HCT116 (cell line): Measurements from ENCODE around the gene SLC6A17. TPM values are rescaled to one million over a fixed set of nuclear protein-coding genes. Genes with fewer than 3 reads are reported as not detected.

Experiments
- ATAC-seq: fragments of 200-7000 bp; cut with Tn5 transposase; 2 replicates; pipeline ENCODE4 v1.9.1; 2020; ENCODE audit warnings: mild to moderate bottlenecking, moderate library complexity
- BruUV-seq: library from RNA; stranded (reverse); fragments of 400-500 nt; replicated peaks from 2 replicates; lab custom pipeline; 2021; lab: Mats Ljungman, UMichigan
- CTCF ChIA-PET: fragments of 300-600 bp; sonication (Branson Sonifier 250); formaldehyde crosslinking; loops from one replicate; lab custom pipeline; 2021; ENCODE audit warnings: antibody characterized with exemption; lab: Charles Lee
- POLR2A ChIA-PET: fragments of 300-600, 350-600 bp; sonication (Branson Sonifier 250); formaldehyde crosslinking; loops from one replicate; lab custom pipeline; 2021; ENCODE audit warnings: antibody characterized with exemption; lab: Charles Lee
- RAD21 ChIA-PET, 2 experiments: fragments of 300-600 bp; sonication (Branson Sonifier 250); formaldehyde crosslinking; loops; one replicate each; lab custom pipeline; 2023; ENCODE audit warnings: low total read pairs in 2 of 2; ENCODE audit not compliant: uncharacterized antibody in 2 of 2, unreplicated experiment in 2 of 2, low non-redundant PET in 1 of 2; lab: Charles Lee
- DNase-seq: peaks from one replicate; pipeline ENCODE4 v3.0.0-alpha.2; 2010; ENCODE audit warnings: low read depth, low spot score
- H2AFZ ChIP-seq: fragments of 200-600 bp; shearing (Covaris generic), sonication (generic); 2 replicates; pipeline ENCODE4 v1.6.1; 2017; ENCODE audit warnings: low read depth, mixed run types, mixed read lengths, antibody characterized with exemption, low read length; ENCODE audit not compliant: poor library complexity, severe bottlenecking
- H3K27ac ChIP-seq: 2 replicates; pipeline ENCODE4 v1.5.1; 2012; ENCODE audit warnings: low read depth, low read length
- H3K27me3 ChIP-seq: fragments of 200-600 bp; sonication (generic); 2 replicates; pipeline ENCODE4 v1.6.1; 2016; ENCODE audit warnings: mixed run types, low read length, mixed read lengths; ENCODE audit not compliant: insufficient read depth
- H3K36me3 ChIP-seq, 2 experiments: fragments of 200-500 bp in 1 of 2; fragments of 200-600 bp in 1 of 2; sonication (Bioruptor generic) in 1 of 2; sonication (generic) in 1 of 2; 2 replicates each; pipeline versions ENCODE4 v1.5.1 to v1.6.1; 2014 to 2016; ENCODE audit warnings: low read length in 2 of 2, inconsistent platforms in 1 of 2, mixed read lengths in 1 of 2, mixed run types in 1 of 2; ENCODE audit not compliant: insufficient read depth in 2 of 2, control insufficient read depth in 1 of 2
- H3K4me1 ChIP-seq, 2 experiments: fragments of 200-600 bp in 1 of 2; sonication (generic) in 1 of 2; 2 replicates each; pipeline versions ENCODE4 v1.5.1 to v1.6.1; 2012 to 2017; ENCODE audit warnings: low read length in 2 of 2, inconsistent platforms in 1 of 2, mild to moderate bottlenecking in 1 of 2, mixed read lengths in 1 of 2, mixed run types in 1 of 2, moderate library complexity in 1 of 2; ENCODE audit not compliant: insufficient read depth in 2 of 2, control insufficient read depth in 1 of 2
- H3K4me2 ChIP-seq: fragments of 200-600 bp; sonication (generic); 2 replicates; pipeline ENCODE4 v1.6.1; 2017; ENCODE audit warnings: mixed run types, low read length, mixed read lengths
- H3K4me3 ChIP-seq, 2 experiments: fragments of 200-600 bp in 1 of 2; sonication (generic) in 1 of 2; replicated peaks in 1 of 2; 2 replicates each; pipeline ENCODE4 v1.5.1; 2011 to 2016; ENCODE audit warnings: low read length in 2 of 2, control low read depth in 1 of 2, low read depth in 1 of 2, mild to moderate bottlenecking in 1 of 2, mixed read lengths in 1 of 2, mixed run types in 1 of 2
- H3K79me2 ChIP-seq: fragments of 200-600 bp; sonication (generic); 2 replicates; pipeline ENCODE4 v1.6.1; 2017; ENCODE audit warnings: mild to moderate bottlenecking, mixed run types, low read length, moderate library complexity, mixed read lengths; ENCODE audit not compliant: insufficient read depth
- H3K9ac ChIP-seq: fragments of 200-600 bp; sonication (generic); 2 replicates; pipeline ENCODE4 v1.6.1; 2016; ENCODE audit warnings: low read length, mixed read lengths
- H3K9me2 ChIP-seq: fragments of 200-600 bp; sonication (generic), shearing (Covaris generic); 2 replicates; pipeline ENCODE4 v1.6.1; 2017; ENCODE audit warnings: mixed run types, mild to moderate bottlenecking, moderate library complexity; ENCODE audit not compliant: insufficient read depth
- H3K9me3 ChIP-seq, 2 experiments: fragments of 200-500 bp in 1 of 2; fragments of 200-600 bp in 1 of 2; sonication (Bioruptor generic) in 1 of 2; sonication (generic) in 1 of 2; 2 replicates each; pipeline ENCODE4 v1.6.1; 2014 to 2017; ENCODE audit warnings: low read length in 2 of 2, mixed read lengths in 2 of 2, inconsistent platforms in 1 of 2, low read depth in 1 of 2, mild to moderate bottlenecking in 1 of 2, mixed run types in 1 of 2, moderate library complexity in 1 of 2; ENCODE audit not compliant: control insufficient read depth in 1 of 2, insufficient read depth in 1 of 2
- H4K20me1 ChIP-seq: fragments of 200-600 bp; sonication (generic), shearing (Covaris generic); 2 replicates; pipeline ENCODE4 v1.6.1; 2017; ENCODE audit warnings: mixed run types, mild to moderate bottlenecking, moderate library complexity; ENCODE audit not compliant: insufficient read depth
- EGR1 ChIP-seq: IDR thresholded peaks from 2 replicates; pipeline ENCODE4 v1.6.1; 2012; ENCODE audit warnings: low read depth
- EZH2 ChIP-seq: fragments of 200-600 bp; sonication (generic); IDR thresholded peaks from 2 replicates; pipeline ENCODE4 v1.6.1; 2017; ENCODE audit warnings: antibody characterized with exemption, mixed run types
- FOSL1 ChIP-seq: IDR thresholded peaks from 2 replicates; pipeline ENCODE4 v1.6.1; 2012; ENCODE audit warnings: low read depth
- JUND ChIP-seq: IDR thresholded peaks from 2 replicates; pipeline ENCODE4 v1.6.1; 2012
- POLR2A ChIP-seq: IDR thresholded peaks from 2 replicates; pipeline ENCODE4 v1.7.0; 2011; ENCODE audit warnings: borderline replicate concordance; ENCODE audit not compliant: insufficient read depth, insufficient read length; ENCODE audit errors: extremely low read depth
- POLR2AphosphoS5 ChIP-seq: IDR thresholded peaks from 2 replicates; pipeline ENCODE4 v1.6.1; 2011; ENCODE audit warnings: mild to moderate bottlenecking, low read depth, low read length, moderate library complexity
- YY1 ChIP-seq: IDR thresholded peaks from 2 replicates; pipeline ENCODE4 v1.6.1; 2011; ENCODE audit warnings: low read length, low read depth, moderate library complexity, mild to moderate bottlenecking; ENCODE audit not compliant: insufficient replicate concordance; ENCODE audit errors: extremely low read depth
- ZNF274 ChIP-seq: fragments of 200-500 bp; sonication (Bioruptor generic); IDR thresholded peaks from 2 replicates; pipeline ENCODE4 v1.6.1; 2014; ENCODE audit warnings: mild to moderate bottlenecking, low read depth, low read length, inconsistent platforms
- intact Hi-C: fragments of 100-400 bp; cut with micrococcal nuclease; formaldehyde crosslinking; loops from 2 replicates; pipeline ENCODE4 v1.10.0; 2022
- total RNA-seq: library from RNA; stranded (reverse); gene quantifications from one replicate; pipeline ENCODE4 v1.2.1, GENCODE V29; 2021; ENCODE audit not compliant: unreplicated experiment
- TF ChIP-seq, protein P1 (sequence below): IDR thresholded peaks from 2 replicates; pipeline ENCODE4 v1.6.1; 2011; ENCODE audit warnings: mild to moderate bottlenecking, low read length, moderate library complexity; ENCODE audit not compliant: insufficient replicate concordance; ENCODE audit errors: extremely low read depth
- TF ChIP-seq, protein P2 (sequence below), 3 experiments: fragments of 200-600 bp in 1 of 3; sonication (generic) in 1 of 3; IDR thresholded peaks in 2 of 3; conservative IDR thresholded peaks in 1 of 3; 2 replicates each; pipeline ENCODE4 v1.5.1; 2012 to 2017; ENCODE audit warnings: low read depth in 2 of 3, low read length in 2 of 3, antibody characterized with exemption in 1 of 3, borderline replicate concordance in 1 of 3, control low read depth in 1 of 3, mild to moderate bottlenecking in 1 of 3, mixed read lengths in 1 of 3, mixed run types in 1 of 3, moderate library complexity in 1 of 3; ENCODE audit not compliant: insufficient read depth in 1 of 3
- TF ChIP-seq, protein P3 (sequence below): IDR thresholded peaks from 2 replicates; pipeline ENCODE4 v1.6.1; 2012

The SLC6A17 gene
- total RNA-seq, 1 experiment from 2014 or later: 10.5 TPM

DNA sequence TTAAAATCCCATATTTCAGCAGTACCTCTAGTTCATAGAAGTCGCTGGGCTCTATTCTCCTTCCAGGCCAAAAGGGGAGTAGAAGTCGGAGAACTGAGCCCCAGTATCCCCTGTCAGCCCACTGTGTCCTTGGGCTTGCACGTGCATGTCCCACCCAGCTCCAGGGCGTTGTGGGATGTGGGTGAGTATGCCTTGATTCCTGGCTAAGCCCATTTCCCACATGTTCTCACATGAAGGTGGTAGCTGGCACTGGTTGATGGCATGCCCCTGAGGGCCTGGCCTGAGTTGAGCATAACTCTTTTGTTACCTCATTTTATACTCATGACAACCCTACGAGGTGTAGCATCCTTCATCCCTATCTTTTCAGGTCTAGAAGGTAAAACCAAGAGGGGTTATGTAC lies 8.0 kb downstream of the SLC6A17 start:
- 0 out of 2 replicates have a peak, but pooled peaks cover 7% of the 10 kb centered on the region for H3K79me2 ChIP-seq
- no peaks in the 10 kb centered on the region for H3K9me3 ChIP-seq
- no peak overlapping the region for H3K27ac ChIP-seq
- H3K4me2 ChIP-seq: no peak overlapping the region
- no peak overlapping the region for H3K9ac ChIP-seq
- ChIA-PET POLR2A (no interaction called here), CTCF (no interaction called here), RAD21 (no interaction called here)
- H3K4me1 ChIP-seq: peaks cover 0 to 1% of the 10 kb centered on the region in 2 experiments; a peak in 2 of 4 replicates
- H3K4me3 ChIP-seq: no peak overlapping the region
- H3K9me2 ChIP-seq: no peaks in the 10 kb centered on the region
- H3K27me3 ChIP-seq: no peaks in the 10 kb centered on the region
- no peak for TF ChIP-seq POLR2A
- H2AFZ ChIP-seq: no peak overlapping the region
- H3K36me3 ChIP-seq: no peaks in the 10 kb centered on the region
- ATAC-seq: no peak
- DNase-seq: no peak
- intact Hi-C loops: no loop called here
- no TSS peak for BruUV-seq
- H4K20me1 ChIP-seq: no peaks in the 10 kb centered on the region

DNA sequence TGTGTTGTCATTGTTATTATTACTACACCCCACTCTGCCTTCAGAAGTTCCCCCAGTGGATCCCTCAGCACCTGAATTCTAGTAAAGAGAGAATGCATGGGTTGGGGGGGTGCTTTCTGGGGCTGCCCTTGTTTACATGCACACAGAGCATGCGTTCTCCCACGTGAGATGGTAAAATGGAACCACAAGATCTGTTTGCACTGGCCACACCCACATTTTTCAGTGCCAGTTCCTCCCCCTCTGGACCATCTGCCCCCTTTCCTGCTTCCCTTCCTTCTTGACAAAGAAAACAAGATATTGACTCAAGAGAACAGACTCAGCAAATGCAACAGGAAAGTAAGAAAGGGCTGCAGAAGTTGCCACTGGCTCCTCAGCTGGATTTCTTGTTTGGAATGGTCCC lies 8.9 kb downstream of the SLC6A17 start:
- no peak overlapping the region for H3K9ac ChIP-seq
- no TSS peak for BruUV-seq
- TF ChIP-seq FOSL1 (no peak), JUND (no peak), POLR2AphosphoS5 (no peak), EZH2 (no peak), YY1 (no peak), ZNF274 (no peak), EGR1 (no peak)
- TF ChIP-seq, protein P1, sequence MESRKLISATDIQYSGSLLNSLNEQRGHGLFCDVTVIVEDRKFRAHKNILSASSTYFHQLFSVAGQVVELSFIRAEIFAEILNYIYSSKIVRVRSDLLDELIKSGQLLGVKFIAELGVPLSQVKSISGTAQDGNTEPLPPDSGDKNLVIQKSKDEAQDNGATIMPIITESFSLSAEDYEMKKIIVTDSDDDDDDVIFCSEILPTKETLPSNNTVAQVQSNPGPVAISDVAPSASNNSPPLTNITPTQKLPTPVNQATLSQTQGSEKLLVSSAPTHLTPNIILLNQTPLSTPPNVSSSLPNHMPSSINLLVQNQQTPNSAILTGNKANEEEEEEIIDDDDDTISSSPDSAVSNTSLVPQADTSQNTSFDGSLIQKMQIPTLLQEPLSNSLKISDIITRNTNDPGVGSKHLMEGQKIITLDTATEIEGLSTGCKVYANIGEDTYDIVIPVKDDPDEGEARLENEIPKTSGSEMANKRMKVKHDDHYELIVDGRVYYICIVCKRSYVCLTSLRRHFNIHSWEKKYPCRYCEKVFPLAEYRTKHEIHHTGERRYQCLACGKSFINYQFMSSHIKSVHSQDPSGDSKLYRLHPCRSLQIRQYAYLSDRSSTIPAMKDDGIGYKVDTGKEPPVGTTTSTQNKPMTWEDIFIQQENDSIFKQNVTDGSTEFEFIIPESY: no peak
- TF ChIP-seq, protein P2, sequence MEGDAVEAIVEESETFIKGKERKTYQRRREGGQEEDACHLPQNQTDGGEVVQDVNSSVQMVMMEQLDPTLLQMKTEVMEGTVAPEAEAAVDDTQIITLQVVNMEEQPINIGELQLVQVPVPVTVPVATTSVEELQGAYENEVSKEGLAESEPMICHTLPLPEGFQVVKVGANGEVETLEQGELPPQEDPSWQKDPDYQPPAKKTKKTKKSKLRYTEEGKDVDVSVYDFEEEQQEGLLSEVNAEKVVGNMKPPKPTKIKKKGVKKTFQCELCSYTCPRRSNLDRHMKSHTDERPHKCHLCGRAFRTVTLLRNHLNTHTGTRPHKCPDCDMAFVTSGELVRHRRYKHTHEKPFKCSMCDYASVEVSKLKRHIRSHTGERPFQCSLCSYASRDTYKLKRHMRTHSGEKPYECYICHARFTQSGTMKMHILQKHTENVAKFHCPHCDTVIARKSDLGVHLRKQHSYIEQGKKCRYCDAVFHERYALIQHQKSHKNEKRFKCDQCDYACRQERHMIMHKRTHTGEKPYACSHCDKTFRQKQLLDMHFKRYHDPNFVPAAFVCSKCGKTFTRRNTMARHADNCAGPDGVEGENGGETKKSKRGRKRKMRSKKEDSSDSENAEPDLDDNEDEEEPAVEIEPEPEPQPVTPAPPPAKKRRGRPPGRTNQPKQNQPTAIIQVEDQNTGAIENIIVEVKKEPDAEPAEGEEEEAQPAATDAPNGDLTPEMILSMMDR (IDR thresholded peaks at IDR 0.05 in 2 of 3, conservative IDR thresholded peaks at IDR 0.05 in 1 of 3; ENCODE audit: borderline replicate concordance in 1 of 3, insufficient read depth in 1 of 3, low read depth in 2 of 3, low read length in 2 of 3): no peak
- TF ChIP-seq, protein P3, sequence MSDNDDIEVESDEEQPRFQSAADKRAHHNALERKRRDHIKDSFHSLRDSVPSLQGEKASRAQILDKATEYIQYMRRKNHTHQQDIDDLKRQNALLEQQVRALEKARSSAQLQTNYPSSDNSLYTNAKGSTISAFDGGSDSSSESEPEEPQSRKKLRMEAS: no peak
- TF ChIP-seq, all 23 proteins: peak for 0
- no peak overlapping the region for H3K27ac ChIP-seq
- DNase-seq (no peak), ATAC-seq (no peak)
- RAD21 ChIA-PET: no interaction called here
- POLR2A ChIA-PET: no interaction called here
- intact Hi-C loops: no loop called here
- H3K9me3 ChIP-seq: no peaks in the 10 kb centered on the region
- CTCF ChIA-PET: no interaction called here
- no peaks in the 10 kb centered on the region for H3K9me2 ChIP-seq
- peaks cover 0 to 6% of the 10 kb centered on the region in 2 experiments; a peak in 2 of 4 replicates for H3K4me1 ChIP-seq
- H3K36me3 ChIP-seq: no peaks in the 10 kb centered on the region
- H4K20me1 ChIP-seq: no peaks in the 10 kb centered on the region
- no peaks in the 10 kb centered on the region for H3K27me3 ChIP-seq
- no peak overlapping the region for H3K4me3 ChIP-seq
- no peak overlapping the region for H3K4me2 ChIP-seq
- no peak overlapping the region for H2AFZ ChIP-seq
- H3K79me2 ChIP-seq: no peaks in the 10 kb centered on the region
